Measurements from ENCODE around the gene TAF6. TPM values are rescaled to one million over a fixed set of nuclear protein-coding genes. Genes with fewer than 3 reads are reported as not detected.

Gene TAF6
- total and polyA plus RNA-seq, 9 of the 15 experiments (the other 6 are each of a cell fraction or from before 2014, with no cell fraction given), result 0.78 to 78.7 (median 21.3) TPM

DNA sequence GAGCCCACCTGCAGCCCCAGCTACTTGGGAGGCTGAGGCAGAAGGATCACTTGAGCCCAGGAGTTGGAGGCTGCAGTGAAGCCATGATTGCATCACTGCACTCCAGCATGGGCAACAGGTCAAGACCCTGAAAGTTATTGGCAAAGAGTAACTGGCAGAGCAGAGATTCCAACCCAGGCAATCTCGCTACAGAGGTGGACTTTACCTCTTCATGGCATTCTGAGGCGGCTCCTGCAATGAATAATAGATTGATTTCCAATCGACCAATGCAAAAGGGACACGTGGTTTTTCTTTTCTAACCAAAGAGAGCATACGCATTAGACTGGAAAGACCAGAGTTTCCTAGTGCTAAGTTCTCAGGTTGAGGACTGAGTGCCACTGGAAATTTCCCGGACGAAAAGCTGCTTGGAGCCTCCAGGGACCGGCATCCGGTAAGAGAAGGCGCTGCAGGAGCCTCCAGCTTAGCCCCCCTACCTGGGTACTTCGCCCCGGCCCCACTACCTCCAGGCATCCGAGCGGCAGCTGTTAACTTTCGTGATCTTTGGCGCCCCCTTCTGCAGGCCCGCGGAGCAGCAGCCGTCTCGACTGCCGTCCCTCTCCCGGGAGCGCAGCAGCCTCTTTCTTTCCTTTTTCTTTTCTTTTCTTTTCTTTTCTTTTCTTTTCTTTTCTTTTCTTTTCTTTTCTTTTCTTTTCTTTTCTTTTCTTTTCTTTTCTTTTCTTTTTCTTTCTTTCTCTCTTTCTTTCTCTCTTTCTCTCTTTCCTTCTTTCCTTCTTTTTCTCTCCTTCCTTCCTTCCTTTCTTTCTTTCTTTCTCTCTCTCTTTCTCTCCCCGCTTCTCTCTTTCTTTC, 11.7 kb upstream of the TAF6 start (continued):
- TF ChIP-seq ZNF407 (IDR thresholded peaks at IDR 0.05; ENCODE audit: low read depth) (peak; percentile 64; the same call in 1 of the 2 replicates), ZNF24 (IDR thresholded peaks at IDR 0.05) (no peak), HLTF (IDR thresholded peaks at IDR 0.05) (peak; percentile 83; the same call in 1 of the 2 replicates), CXXC5 (CRISPR knock-in tag; IDR thresholded peaks at IDR 0.05) (0 out of 2 replicates have a peak, but pooled peaks have one; percentile 46), NFE2 (IDR thresholded peaks at IDR 0.05; ENCODE audit: low read depth) (no peak), NR4A1 (CRISPR knock-in tag; IDR thresholded peaks at IDR 0.05) (peak; percentile 67; the same call in 1 of the 2 replicates), NR4A1 (tag; IDR thresholded peaks at IDR 0.05) (no peak), TCFL5 (CRISPR knock-in tag; conservative IDR thresholded peaks at IDR 0.05) (0 out of 2 replicates have a peak, but pooled peaks have one; percentile 23), ARNT (IDR thresholded peaks at IDR 0.05) (peak in 1 of 2 experiments; percentile 75; a peak in 2 of 4 replicates), CC2D1A (IDR thresholded peaks at IDR 0.05) (peak; percentile 92), MTA2 (IDR thresholded peaks at IDR 0.05; ENCODE audit: low read depth) (peak; percentile 54; the same call in 1 of the 2 replicates), ZFPM2 (CRISPR knock-in tag; IDR thresholded peaks at IDR 0.05) (no peak), SMARCE1 (IDR thresholded peaks at IDR 0.05) (peak; percentile 62; the same call in 1 of the 2 replicates), E2F3 (CRISPR knock-in tag; IDR thresholded peaks at IDR 0.05) (no peak), DNMT1 (IDR thresholded peaks at IDR 0.05) (peak; percentile 39; the same call in 1 of the 2 replicates)
- TF ChIP-seq, protein P1, sequence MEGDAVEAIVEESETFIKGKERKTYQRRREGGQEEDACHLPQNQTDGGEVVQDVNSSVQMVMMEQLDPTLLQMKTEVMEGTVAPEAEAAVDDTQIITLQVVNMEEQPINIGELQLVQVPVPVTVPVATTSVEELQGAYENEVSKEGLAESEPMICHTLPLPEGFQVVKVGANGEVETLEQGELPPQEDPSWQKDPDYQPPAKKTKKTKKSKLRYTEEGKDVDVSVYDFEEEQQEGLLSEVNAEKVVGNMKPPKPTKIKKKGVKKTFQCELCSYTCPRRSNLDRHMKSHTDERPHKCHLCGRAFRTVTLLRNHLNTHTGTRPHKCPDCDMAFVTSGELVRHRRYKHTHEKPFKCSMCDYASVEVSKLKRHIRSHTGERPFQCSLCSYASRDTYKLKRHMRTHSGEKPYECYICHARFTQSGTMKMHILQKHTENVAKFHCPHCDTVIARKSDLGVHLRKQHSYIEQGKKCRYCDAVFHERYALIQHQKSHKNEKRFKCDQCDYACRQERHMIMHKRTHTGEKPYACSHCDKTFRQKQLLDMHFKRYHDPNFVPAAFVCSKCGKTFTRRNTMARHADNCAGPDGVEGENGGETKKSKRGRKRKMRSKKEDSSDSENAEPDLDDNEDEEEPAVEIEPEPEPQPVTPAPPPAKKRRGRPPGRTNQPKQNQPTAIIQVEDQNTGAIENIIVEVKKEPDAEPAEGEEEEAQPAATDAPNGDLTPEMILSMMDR (IDR thresholded peaks at IDR 0.05 in 2 of 3, conservative IDR thresholded peaks at IDR 0.05 in 1 of 3; ENCODE audit: insufficient read depth in 2 of 3, low read depth in 1 of 3, low read length in 3 of 3), result peak; percentile 87 to 90 (median 90)
- TF ChIP-seq, protein P2, sequence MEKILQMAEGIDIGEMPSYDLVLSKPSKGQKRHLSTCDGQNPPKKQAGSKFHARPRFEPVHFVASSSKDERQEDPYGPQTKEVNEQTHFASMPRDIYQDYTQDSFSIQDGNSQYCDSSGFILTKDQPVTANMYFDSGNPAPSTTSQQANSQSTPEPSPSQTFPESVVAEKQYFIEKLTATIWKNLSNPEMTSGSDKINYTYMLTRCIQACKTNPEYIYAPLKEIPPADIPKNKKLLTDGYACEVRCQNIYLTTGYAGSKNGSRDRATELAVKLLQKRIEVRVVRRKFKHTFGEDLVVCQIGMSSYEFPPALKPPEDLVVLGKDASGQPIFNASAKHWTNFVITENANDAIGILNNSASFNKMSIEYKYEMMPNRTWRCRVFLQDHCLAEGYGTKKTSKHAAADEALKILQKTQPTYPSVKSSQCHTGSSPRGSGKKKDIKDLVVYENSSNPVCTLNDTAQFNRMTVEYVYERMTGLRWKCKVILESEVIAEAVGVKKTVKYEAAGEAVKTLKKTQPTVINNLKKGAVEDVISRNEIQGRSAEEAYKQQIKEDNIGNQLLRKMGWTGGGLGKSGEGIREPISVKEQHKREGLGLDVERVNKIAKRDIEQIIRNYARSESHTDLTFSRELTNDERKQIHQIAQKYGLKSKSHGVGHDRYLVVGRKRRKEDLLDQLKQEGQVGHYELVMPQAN (IDR thresholded peaks at IDR 0.05; ENCODE audit: borderline replicate concordance), result peak; percentile 62; the same call in 1 of the 2 replicates

All from K562 (cell line).